ENCODE measurements around the gene MYBPC1. TPM values are rescaled to one million over a fixed set of nuclear protein-coding genes. Genes with fewer than 3 reads are reported as not detected.

Gene MYBPC1
- total and polyA plus RNA-seq, 9 of the 15 experiments (the other 6 are each of a cell fraction or from before 2014, with no cell fraction given): not detected

GRCh38 chr12:101697930-101698799, 103.4 kb downstream of the MYBPC1 start (continued):
- TF ChIP-seq ZBTB49 (CRISPR knock-in tag; IDR thresholded peaks at IDR 0.05; ENCODE audit: borderline replicate concordance): no peak
- no peak; the same call in 1 of the 2 replicates for TF ChIP-seq SMAD4 (CRISPR knock-in tag; conservative IDR thresholded peaks at IDR 0.05)
- peak; percentile 45 for TF ChIP-seq ZFX (CRISPR knock-in tag; IDR thresholded peaks at IDR 0.05)
- TF ChIP-seq THAP12 (CRISPR knock-in tag; IDR thresholded peaks at IDR 0.05): no peak
- TF ChIP-seq BRD9 (IDR thresholded peaks at IDR 0.05; ENCODE audit: low read depth, partially characterized antibody): no peak
- TF ChIP-seq POU5F1 (IDR thresholded peaks at IDR 0.05; ENCODE audit: borderline replicate concordance, low read depth, low read length, partially characterized antibody): no peak
- peak; percentile 78 for TF ChIP-seq CHD1 (IDR thresholded peaks at IDR 0.05; ENCODE audit: low read length)
- peak; percentile 36; the same call in 1 of the 2 replicates for TF ChIP-seq PHF8 (IDR thresholded peaks at IDR 0.05; ENCODE audit: borderline replicate concordance, low read length)
- no peak for TF ChIP-seq TRIM28 (IDR thresholded peaks at IDR 0.05)
- TF ChIP-seq BDP1 (IDR thresholded peaks at IDR 0.05; ENCODE audit: insufficient read depth, insufficient read length): no peak
- no peak for TF ChIP-seq SIRT6 (IDR thresholded peaks at IDR 0.05; ENCODE audit: low read depth, low read length)
- TF ChIP-seq ZBTB1 (CRISPR knock-in tag; IDR thresholded peaks at IDR 0.05; ENCODE audit: borderline replicate concordance, low read depth): no peak
- TF ChIP-seq RBFOX2 (IDR thresholded peaks at IDR 0.05; ENCODE audit: low read depth, low read length): peak; percentile 72
- 0 out of 2 replicates have a peak, but pooled peaks have one; percentile 15 for TF ChIP-seq TFE3 (CRISPR knock-in tag; IDR thresholded peaks at IDR 0.05)
- no peak for TF ChIP-seq GTF2F1 (IDR thresholded peaks at IDR 0.05; ENCODE audit: low read depth, low read length)
- no peak for TF ChIP-seq ZC3H11A (IDR thresholded peaks at IDR 0.05; ENCODE audit: low read depth, low read length)
- TF ChIP-seq PHB2 (IDR thresholded peaks at IDR 0.05; ENCODE audit: low read depth): no peak
- no peak for TF ChIP-seq ZNF277 (CRISPR knock-in tag; IDR thresholded peaks at IDR 0.05; ENCODE audit: borderline replicate concordance)
- TF ChIP-seq TRIM24 (IDR thresholded peaks at IDR 0.05): no peak
- TF ChIP-seq KAT7 (CRISPR knock-in tag; IDR thresholded peaks at IDR 0.05; ENCODE audit: borderline replicate concordance): no peak

All from K562 (cell line).